HEK293 (cell line): ENCODE measurements around the gene GIPC1.

Experiments used
- CTCF ChIA-PET: fragments of 350-600 bp; formaldehyde crosslinking; extraction: SDS; loops from one replicate; lab custom pipeline; 2021; ENCODE audit warnings: antibody characterized with exemption; lab: Yijun Ruan, JAX
- POLR2A ChIA-PET: fragments of 300-600 bp; formaldehyde crosslinking; extraction: SDS; loops from one replicate; lab custom pipeline; 2020; ENCODE audit warnings: antibody characterized with exemption, inconsistent platforms; lab: Yijun Ruan, JAX
- H3K27ac ChIP-seq: fragments of 200-500 bp; sonication (Bioruptor generic); 2 replicates; pipeline ENCODE4 v1.5.1; 2014; ENCODE audit warnings: low read depth, low read length, control low read depth, inconsistent platforms; ENCODE audit errors: extremely low read depth
- H3K36me3 ChIP-seq, 2 experiments: fragments of 200-500 bp in 1 of 2; sonication (Bioruptor generic) in 1 of 2; 1 replicate in 1 of 2; 2 replicates in 1 of 2; pipeline ENCODE4 v1.5.1; 2014 to 2017; ENCODE audit warnings: inconsistent platforms in 2 of 2, low read length in 2 of 2; ENCODE audit not compliant: control insufficient read depth in 2 of 2, insufficient read depth in 1 of 2
- H3K4me1 ChIP-seq: fragments of 200-500 bp; sonication (Bioruptor generic); 2 replicates; pipeline ENCODE4 v1.5.1; 2014; ENCODE audit warnings: mild to moderate bottlenecking, low read length, inconsistent platforms; ENCODE audit not compliant: control insufficient read depth, insufficient read depth
- H3K4me3 ChIP-seq: 2 replicates; pipeline ENCODE4 v1.5.1; 2011; ENCODE audit warnings: low read depth, mild to moderate bottlenecking, control low read depth, low read length, moderate library complexity
- H3K9me3 ChIP-seq: fragments of 200-500 bp; sonication (Bioruptor generic); 2 replicates; pipeline ENCODE4 v1.5.1; 2014; ENCODE audit warnings: low read depth, low read length, inconsistent platforms; ENCODE audit not compliant: control insufficient read depth, insufficient read depth
- EGR2 ChIP-seq: fragments of 450-650 bp; formaldehyde crosslinking; IDR thresholded peaks from 2 replicates; pipeline ENCODE4 v1.5.1; 2016; ENCODE audit warnings: low read depth, missing biosample characterization, missing genetic modification characterization
- GFI1B ChIP-seq: fragments of 450-650 bp; formaldehyde crosslinking; IDR thresholded peaks from 2 replicates; pipeline ENCODE4 v1.5.1; 2016; ENCODE audit warnings: missing biosample characterization, missing genetic modification characterization
- KLF1 ChIP-seq: fragments of 450-650 bp; formaldehyde crosslinking; IDR thresholded peaks from 2 replicates; pipeline ENCODE4 v1.5.1; 2016; ENCODE audit warnings: missing biosample characterization, missing genetic modification characterization
- PATZ1 ChIP-seq: fragments of 450-650 bp; formaldehyde crosslinking; IDR thresholded peaks from 2 replicates; pipeline ENCODE4 v1.5.1; 2016; ENCODE audit warnings: missing biosample characterization, missing genetic modification characterization
- SALL2 ChIP-seq: fragments of 450-650 bp; formaldehyde crosslinking; IDR thresholded peaks from 2 replicates; pipeline ENCODE4 v1.5.0; 2017; ENCODE audit warnings: missing biosample characterization, mild to moderate bottlenecking, missing genetic modification characterization, borderline replicate concordance
- SP2 ChIP-seq: fragments of 450-650 bp; formaldehyde crosslinking; IDR thresholded peaks from 2 replicates; pipeline ENCODE4 v1.5.1; 2016; ENCODE audit warnings: missing biosample characterization, missing genetic modification characterization
- ZBTB1 ChIP-seq: fragments of 450-650 bp; formaldehyde crosslinking; IDR thresholded peaks from 2 replicates; pipeline ENCODE4 v1.5.1; 2016; ENCODE audit warnings: missing biosample characterization, missing genetic modification characterization
- ZEB2 ChIP-seq: fragments of 450-650 bp; formaldehyde crosslinking; IDR thresholded peaks from 2 replicates; pipeline ENCODE4 v1.5.1; 2016; ENCODE audit warnings: missing biosample characterization, missing genetic modification characterization
- ZFHX2 ChIP-seq: fragments of 450-650 bp; formaldehyde crosslinking; conservative IDR thresholded peaks from 2 replicates; pipeline ENCODE4 v1.5.1; 2016; ENCODE audit warnings: missing biosample characterization, missing genetic modification characterization
- ZIC2 ChIP-seq: fragments of 450-650 bp; formaldehyde crosslinking; IDR thresholded peaks from 2 replicates; pipeline ENCODE4 v1.5.1; 2016; ENCODE audit warnings: missing biosample characterization, missing genetic modification characterization
- ZNF311 ChIP-seq: fragments of 450-650 bp; formaldehyde crosslinking; IDR thresholded peaks from 2 replicates; pipeline ENCODE4 v1.5.1; 2017; ENCODE audit warnings: missing biosample characterization, missing genetic modification characterization, borderline replicate concordance
- ZNF426 ChIP-seq: fragments of 450-650 bp; formaldehyde crosslinking; IDR thresholded peaks from 2 replicates; pipeline ENCODE4 v1.5.1; 2017; ENCODE audit warnings: missing biosample characterization, missing genetic modification characterization, mild to moderate bottlenecking, inconsistent platforms, moderate library complexity
- ZNF433 ChIP-seq: fragments of 450-650 bp; formaldehyde crosslinking; IDR thresholded peaks from 2 replicates; pipeline ENCODE4 v1.5.1; 2016; ENCODE audit warnings: missing biosample characterization, missing genetic modification characterization, low read depth
- ZNF501 ChIP-seq: fragments of 450-650 bp; formaldehyde crosslinking; IDR thresholded peaks from 2 replicates; pipeline ENCODE4 v1.5.1; 2016; ENCODE audit warnings: missing biosample characterization, missing genetic modification characterization
- ZNF529 ChIP-seq: fragments of 450-650 bp; formaldehyde crosslinking; IDR thresholded peaks from 2 replicates; pipeline ENCODE4 v1.5.1; 2017; ENCODE audit warnings: missing genetic modification characterization, missing biosample characterization; ENCODE audit not compliant: insufficient replicate concordance
- ZNF621 ChIP-seq: fragments of 450-650 bp; formaldehyde crosslinking; IDR thresholded peaks from 2 replicates; pipeline ENCODE4 v1.5.1; 2017; ENCODE audit warnings: missing biosample characterization, missing genetic modification characterization
- ZNF639 ChIP-seq: fragments of 450-650 bp; formaldehyde crosslinking; IDR thresholded peaks from 2 replicates; pipeline ENCODE4 v1.5.1; 2016; ENCODE audit warnings: missing biosample characterization, missing genetic modification characterization
- ZNF76 ChIP-seq: fragments of 450-650 bp; formaldehyde crosslinking; IDR thresholded peaks from 2 replicates; pipeline ENCODE4; 2016; ENCODE audit warnings: low read depth, missing biosample characterization, missing genetic modification characterization, borderline replicate concordance
- ZNF843 ChIP-seq: fragments of 450-650 bp; formaldehyde crosslinking; IDR thresholded peaks from 2 replicates; pipeline ENCODE4 v1.5.1; 2016; ENCODE audit warnings: missing biosample characterization, missing genetic modification characterization
- ZSCAN18 ChIP-seq: fragments of 450-650 bp; formaldehyde crosslinking; IDR thresholded peaks from 2 replicates; pipeline ENCODE4 v1.5.1; 2016; ENCODE audit warnings: missing biosample characterization, missing genetic modification characterization
- ZSCAN30 ChIP-seq: fragments of 450-650 bp; IDR thresholded peaks from 2 replicates; pipeline ENCODE4 v1.5.1; 2018; ENCODE audit warnings: missing biosample characterization, mild to moderate bottlenecking, missing genetic modification characterization, moderate library complexity
- ZSCAN5A ChIP-seq: fragments of 450-650 bp; formaldehyde crosslinking; IDR thresholded peaks from 2 replicates; pipeline ENCODE4 v1.5.1; 2016; ENCODE audit warnings: missing biosample characterization, missing genetic modification characterization

GIPC1 gene

GRCh38 chr19:14530506-14530905, 34.6 kb upstream of the GIPC1 start (continued):
- TF ChIP-seq ZNF529 (tag by site-specific recombination), result no peak
- TF ChIP-seq ZBTB1 (tag by site-specific recombination), result no peak
- TF ChIP-seq ZSCAN5A (tag by site-specific recombination), result no peak

GRCh38 chr19:14530005-14530348, 34.0 kb upstream of the GIPC1 start:
- Histone ChIP-seq H3K27ac (peak overlapping the region; percentile 73), H3K36me3 (peaks cover 0 to 5% of the 10 kb centered on the region in 2 experiments; a peak in 2 of 3 replicates), H3K4me3 (peak overlapping the region; percentile 96), H3K9me3 (no peaks in the 10 kb centered on the region), H3K4me1 (no peaks in the 10 kb centered on the region)
- ChIA-PET CTCF (interaction anchor here (1.8 kb wide), 1 partner anchor 26 kb away, joined by 7 read pairs; no protein-coding TSS in a partner anchor), POLR2A (interaction anchor here (1.5 kb wide), 2 partner anchors 12 to 42 kb away, joined by 3 to 5 read pairs; partner anchors contain the start of genes DNAJB1 and NDUFB7)
- TF ChIP-seq SALL2 (tag by site-specific recombination) (no peak), ZNF311 (tag by site-specific recombination) (no peak), ZNF76 (tag by site-specific recombination) (no peak), ZSCAN18 (no peak), ZNF501 (tag by site-specific recombination) (no peak), ZNF639 (tag by site-specific recombination) (no peak), ZNF843 (no peak), SP2 (no peak), GFI1B (0 out of 2 replicates have a peak, but pooled peaks have one; percentile 29), ZSCAN5A (tag by site-specific recombination) (no peak), KLF1 (no peak), ZNF433 (no peak), ZFHX2 (tag by site-specific recombination) (peak; percentile 37), EGR2 (tag by site-specific recombination) (peak; percentile 27; the same call in 1 of the 2 replicates)

GRCh38 chr19:14529254-14530004, 33.5 kb upstream of the GIPC1 start, which contains the start of gene TECR:
Gene TECR (plus strand): TSS chr19:14529594. CDS start chr19:14529697, 103 bp downstream.
- H3K4me1 ChIP-seq, result no peaks in the 10 kb centered on the region
- peaks cover 0 to under 1% of the 10 kb centered on the region in 2 experiments; a peak in 2 of 3 replicates for H3K36me3 ChIP-seq
- ChIA-PET POLR2A (interaction anchor here (1.5 kb wide), 2 partner anchors 11 to 43 kb away, joined by 3 to 5 read pairs; partner anchors contain the start of genes DNAJB1 and NDUFB7), CTCF (interaction anchor here (1.8 kb wide), 1 partner anchor 25 kb away, joined by 7 read pairs; no protein-coding TSS in a partner anchor)
- H3K9me3 ChIP-seq, result no peaks in the 10 kb centered on the region
- H3K4me3 ChIP-seq, result peak within 1 kb of the TSS; percentile 96
- H3K27ac ChIP-seq, result peak within 1 kb of the TSS; percentile 73
- TF ChIP-seq ZFHX2 (tag by site-specific recombination) (peak; percentile 52), PATZ1 (tag by site-specific recombination) (peak; percentile 12; the same call in 1 of the 2 replicates), ZSCAN30 (tag by site-specific recombination) (peak; percentile 78; the same call in 1 of the 2 replicates), ZEB2 (tag by site-specific recombination) (no peak), ZNF621 (tag by site-specific recombination) (no peak), ZNF426 (no peak), ZIC2 (tag by site-specific recombination) (peak; percentile 76)
